HT1080 (cell line): Measurements from ENCODE around the gene KCTD14. TPM values are rescaled to one million over a fixed set of nuclear protein-coding genes. Genes with fewer than 3 reads are reported as not detected.
"Not testable (repeated sequence)": the region's sequence is repeated elsewhere in the genome, so short reads cannot be mapped to it uniquely, and the experiment has no call there.

Experiments used
- DNase-seq: peaks from one replicate; pipeline ENCODE4 v3.0.0-alpha.2; 2015; ENCODE audit warnings: low read depth
- polyA plus RNA-seq, 2 experiments: library from polyadenylated mRNA; depleted of rRNA; stranded (reverse); fragments of >200 nt; gene quantifications; 2 replicates each; pipeline ENCODE4 v1.2.3, GENCODE V29; 2015
- total RNA-seq: library from RNA; depleted of rRNA; stranded (reverse); fragments of >200 nt; shearing (Covaris generic); gene quantifications from 2 replicates; pipeline ENCODE4 v1.2.3, GENCODE V29; 2014; rRNA removed

The KCTD14 gene, protein sequence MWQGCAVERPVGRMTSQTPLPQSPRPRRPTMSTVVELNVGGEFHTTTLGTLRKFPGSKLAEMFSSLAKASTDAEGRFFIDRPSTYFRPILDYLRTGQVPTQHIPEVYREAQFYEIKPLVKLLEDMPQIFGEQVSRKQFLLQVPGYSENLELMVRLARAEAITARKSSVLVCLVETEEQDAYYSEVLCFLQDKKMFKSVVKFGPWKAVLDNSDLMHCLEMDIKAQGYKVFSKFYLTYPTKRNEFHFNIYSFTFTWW
- total RNA-seq: 15.0 and 20.1 TPM in 2 replicates
- polyA plus RNA-seq (2015; cell fraction: cytosol; rRNA removed): 21.4 and 26.2 TPM in 2 replicates
- polyA plus RNA-seq (2015; cell fraction: nucleus; rRNA removed): 12.7 and 13.0 TPM in 2 replicates

- peak; percentile 72 for DNase-seq
These were observed at the start of gene KCTD14 for GRCh38 chr11:78022397-78023396. TSS of gene KCTD14 (minus strand) at chr11:78023276. CDS start at chr11:78023249, 27 bp downstream.

DNA sequence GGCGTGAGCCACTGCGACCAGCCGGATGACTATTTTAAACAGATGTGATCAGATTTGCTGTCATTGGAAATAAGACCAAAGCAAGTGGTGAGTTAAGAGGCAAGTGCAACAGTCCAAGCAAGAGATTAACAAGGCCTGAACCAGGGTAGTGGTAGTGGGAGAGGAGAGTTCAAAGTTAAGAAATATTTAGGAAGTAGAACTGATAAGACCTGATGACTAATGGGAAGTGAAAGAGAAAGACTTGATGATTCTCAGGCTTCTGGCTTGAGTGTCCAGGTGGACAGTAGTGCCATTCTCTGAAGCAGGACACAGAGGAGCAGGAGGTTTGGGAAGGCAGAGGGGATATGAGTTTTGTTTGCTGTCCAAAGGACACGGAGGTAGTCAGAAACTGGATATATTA is 49.4 kb upstream of the KCTD14 start:
- DNase-seq: no peak

GRCh38 chr11:78071717-78072116 is 48.6 kb upstream of the KCTD14 start:
- DNase-seq: no peak

GRCh38 chr11:78070621-78071020 is 47.5 kb upstream of the KCTD14 start:
- DNase-seq: no peak

DNA sequence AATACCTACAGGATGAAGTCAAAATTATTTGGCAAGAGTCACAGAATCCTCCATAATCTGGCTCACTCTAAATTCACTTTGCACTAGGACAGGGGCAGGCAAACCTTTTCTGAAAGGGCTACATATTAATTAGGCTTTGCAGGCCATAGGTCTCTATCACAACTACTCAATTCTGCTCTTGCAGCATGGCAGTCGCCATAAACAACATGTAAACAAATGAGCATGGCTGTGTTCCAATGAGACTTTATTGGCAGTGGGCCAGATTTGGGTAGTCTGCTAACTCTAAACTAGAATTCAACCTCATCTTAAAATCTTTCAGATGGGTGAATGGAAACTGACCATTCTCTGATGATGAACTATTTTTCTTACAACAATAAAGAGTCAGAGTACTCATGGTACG is 46.4 kb upstream of the KCTD14 start:
- DNase-seq: no peak

DNA sequence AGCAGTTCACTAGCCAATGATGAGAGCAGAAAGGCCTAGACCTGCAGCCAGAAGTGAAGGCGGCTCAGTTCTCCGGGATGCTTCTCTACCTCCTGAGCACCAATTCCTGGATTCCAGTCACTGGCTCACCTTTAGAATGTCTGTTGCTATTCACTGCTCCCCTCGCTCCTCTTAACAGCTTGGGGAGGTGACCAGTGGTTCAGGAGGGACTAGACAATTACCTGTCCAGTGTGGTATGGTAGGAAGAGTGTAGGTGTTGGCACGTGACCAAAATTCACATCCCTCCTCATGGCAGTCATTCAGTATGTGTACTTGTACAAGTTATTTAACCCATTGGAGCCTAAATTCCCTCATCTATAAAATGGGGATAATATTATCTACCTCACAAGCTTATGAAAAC is 44.6 kb upstream of the KCTD14 start:
- no peak for DNase-seq

DNA sequence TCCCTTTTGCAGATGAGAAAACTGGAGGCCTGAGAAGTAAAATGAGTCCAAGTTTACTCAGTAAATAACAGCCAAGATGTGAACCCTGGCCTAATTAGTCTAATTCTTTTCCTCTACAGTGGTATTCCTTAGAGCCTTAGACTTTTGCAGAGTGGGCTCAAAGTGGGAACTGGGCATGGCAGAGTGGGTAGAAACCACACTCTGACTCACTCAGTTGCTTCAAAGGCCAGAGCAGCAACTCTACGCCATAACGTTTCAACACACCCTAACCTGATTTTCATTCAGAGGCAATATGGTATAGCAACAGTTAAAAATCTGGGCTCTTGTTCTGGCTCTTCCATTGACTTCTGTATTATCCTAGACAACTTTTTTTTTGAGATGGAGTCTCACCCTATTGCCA is 43.4 kb upstream of the KCTD14 start:
- no peak for DNase-seq

GRCh38 chr11:78065203-78065602 is 42.1 kb upstream of the KCTD14 start:
- no peak for DNase-seq

DNA sequence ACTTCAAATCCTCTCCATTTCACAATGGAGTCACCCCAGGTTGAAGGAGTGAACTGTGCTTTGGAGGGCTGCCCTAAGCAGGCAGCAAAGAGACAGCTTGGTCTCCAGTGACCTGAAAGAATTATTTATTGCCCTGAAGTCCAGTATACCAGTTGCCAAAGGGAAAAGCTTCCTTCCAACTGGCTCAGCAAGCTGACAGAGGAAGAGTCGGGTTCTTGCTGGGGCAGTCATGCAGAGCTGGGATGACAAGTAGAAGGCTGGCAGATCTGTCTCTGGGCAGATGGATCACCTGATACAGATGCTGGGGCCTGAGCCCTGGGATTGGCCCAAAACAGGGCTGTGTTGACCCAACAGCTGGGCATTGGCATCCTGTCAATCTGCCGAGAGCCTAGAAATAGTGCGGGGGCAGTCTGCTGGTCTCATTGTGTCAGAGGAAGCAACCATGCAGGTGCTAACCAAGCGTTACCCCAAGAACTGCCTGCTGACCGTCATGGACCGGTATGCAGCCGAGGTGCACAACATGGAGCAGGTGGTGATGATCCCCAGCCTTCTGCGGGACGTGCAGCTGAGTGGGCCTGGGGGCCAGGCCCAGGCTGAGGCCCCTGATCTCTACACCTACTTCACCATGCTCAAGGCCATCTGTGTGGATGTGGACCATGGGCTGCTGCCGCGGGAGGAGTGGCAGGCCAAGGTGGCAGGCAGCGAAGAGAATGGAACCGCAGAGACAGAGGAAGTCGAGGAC is 40.5 kb upstream of the KCTD14 start, which contains the start of gene THRSP:
THRSP (plus strand) TSS at position 422 of the 742 bp plus-strand sequence; CDS start at position 443, 21 bp downstream.
- no peak for DNase-seq

DNA sequence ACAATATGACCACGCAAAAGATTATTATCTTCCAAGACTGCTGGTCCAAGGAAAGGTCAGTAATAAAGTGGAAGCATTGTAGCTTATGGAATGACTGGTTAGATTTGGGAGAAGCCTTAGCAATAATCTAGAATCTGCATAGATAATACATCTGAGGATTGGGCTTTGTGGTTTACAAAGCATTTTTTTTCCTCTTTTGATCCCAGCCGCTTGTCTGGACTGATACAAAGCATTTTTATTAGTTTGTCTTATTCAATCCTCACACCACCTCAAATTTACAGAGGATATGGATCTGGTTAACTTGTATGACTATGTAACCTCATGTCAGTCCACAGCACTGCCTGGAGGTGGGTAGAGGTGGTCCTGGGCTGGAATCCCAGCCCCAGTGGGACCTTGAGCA is 39.6 kb upstream of the KCTD14 start:
- no peak for DNase-seq

DNA sequence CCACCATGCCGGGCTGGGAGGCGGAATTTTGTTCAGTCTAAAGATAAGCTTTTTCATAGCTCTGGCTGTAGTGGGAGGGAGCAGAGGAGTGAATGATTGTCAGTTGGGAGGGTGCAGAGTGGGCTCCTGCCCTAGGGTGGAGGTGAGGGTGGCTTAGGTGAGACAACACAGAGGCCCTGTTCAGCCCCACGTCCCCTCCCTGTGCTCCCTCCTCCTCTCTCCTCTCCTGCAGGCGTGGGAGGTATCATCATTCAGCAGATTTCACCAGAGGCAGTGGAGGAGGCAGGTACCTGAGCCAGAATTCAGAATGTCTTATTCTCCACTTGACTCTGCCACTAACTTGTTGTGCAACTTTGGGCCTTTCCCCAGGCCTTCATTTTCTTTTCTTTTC is 38.8 kb upstream of the KCTD14 start:
- no peak for DNase-seq

- no peak for DNase-seq
These were observed 38.2 kb upstream of the KCTD14 start for GRCh38 chr11:78061088-78061920.

GRCh38 chr11:78060533-78060932 is 37.5 kb upstream of the KCTD14 start:
- DNase-seq: no peak

DNA sequence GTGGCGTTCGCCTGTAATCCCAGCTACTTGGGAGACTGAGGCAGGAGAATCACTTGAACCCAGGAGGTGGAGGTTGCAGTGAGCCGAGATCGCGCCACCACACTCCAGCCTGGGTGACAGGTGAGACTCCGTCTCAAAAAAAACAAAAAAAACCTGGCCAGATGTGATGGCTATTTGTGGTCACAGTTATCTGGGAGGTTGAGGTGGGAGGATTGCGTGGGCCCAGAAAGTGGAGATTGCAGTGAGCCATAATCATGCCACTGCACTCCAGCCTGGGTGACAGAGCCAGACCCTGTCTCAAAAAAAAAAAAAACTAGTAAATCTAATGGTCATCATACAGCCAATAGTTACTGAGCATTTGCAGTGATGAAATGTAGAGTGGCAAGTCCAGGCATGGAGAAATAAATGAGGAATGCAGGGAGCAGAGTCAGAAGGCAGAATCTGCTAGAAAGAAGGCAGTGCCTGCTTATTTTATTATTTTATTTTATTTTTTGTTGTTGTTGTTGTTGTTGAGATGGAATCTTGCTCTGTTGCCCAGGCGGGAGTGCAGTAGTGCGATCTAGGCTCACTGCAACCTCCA is 36.8 kb upstream of the KCTD14 start:
- not testable (repeated sequence) for DNase-seq

GRCh38 chr11:78057462-78058055 is 34.5 kb upstream of the KCTD14 start:
- no peak for DNase-seq

DNA sequence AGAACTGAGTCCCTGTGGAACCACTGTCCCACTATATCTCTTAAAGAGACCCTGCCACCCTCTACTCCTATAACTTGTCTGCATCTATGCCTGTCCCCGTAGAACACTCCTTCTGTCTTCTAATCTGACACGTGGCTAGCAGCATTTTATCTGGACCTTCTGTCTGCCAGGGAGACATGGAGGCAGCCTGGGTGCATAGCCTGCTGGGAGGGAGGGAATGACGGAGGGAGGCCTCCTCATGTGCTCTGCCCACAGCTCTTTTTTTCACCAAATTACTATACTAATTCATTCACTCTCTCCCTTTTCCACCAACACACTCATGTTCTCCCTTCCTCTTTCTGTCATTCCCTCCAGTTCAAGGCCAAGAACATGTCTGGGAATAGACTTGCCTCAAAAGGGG is 33.0 kb upstream of the KCTD14 start:
- DNase-seq: no peak

DNA sequence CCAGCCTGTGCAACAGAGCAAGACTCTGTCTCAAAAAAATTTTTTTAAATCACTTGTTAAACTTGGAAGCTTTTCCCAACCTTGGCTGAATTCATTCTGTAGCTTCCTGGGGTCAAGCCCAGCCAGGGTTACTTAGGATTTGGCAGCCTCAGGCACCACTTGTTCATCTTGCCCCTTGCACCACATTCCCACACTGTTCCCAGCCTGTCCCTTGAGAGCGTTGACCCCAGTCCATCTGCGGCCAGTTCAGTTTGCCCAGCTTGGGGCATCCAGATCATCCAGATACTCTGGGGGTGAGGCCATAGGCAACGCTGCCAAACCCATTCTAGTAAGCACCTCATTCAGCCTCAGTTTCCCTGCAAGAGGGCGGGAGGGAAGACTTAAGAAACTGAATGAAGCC is 31.9 kb upstream of the KCTD14 start:
- DNase-seq: no peak

- peak; percentile 92 for DNase-seq
These were observed 28.1 kb upstream of the KCTD14 start for GRCh38 chr11:78050964-78051831.

DNA sequence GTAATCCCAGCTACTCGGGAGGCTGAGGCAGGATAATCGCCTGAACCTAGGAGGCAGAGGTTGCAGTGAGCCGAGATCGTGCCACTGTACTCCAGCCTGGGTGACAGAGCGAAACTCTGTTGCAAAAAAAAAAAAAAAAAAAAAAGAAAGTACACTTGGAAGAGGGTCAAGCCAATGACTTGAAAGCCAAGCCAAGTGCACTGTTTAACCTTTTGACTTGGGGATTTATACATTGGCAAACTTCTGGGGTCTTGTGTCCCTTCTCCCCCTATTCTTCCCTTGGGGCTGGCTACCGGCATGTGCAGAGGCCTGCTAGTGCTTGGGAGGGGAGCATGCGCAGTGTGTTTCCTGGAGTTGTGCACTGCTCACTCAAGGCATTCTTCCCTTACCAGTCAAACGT is 26.3 kb upstream of the KCTD14 start:
- no peak for DNase-seq
